Measurements from ENCODE around the gene FBXW11. TPM values are rescaled to one million over a fixed set of nuclear protein-coding genes. Genes with fewer than 3 reads are reported as not detected.

The FBXW11 gene
- total RNA-seq, 2 donors from 2014 or later, result 29.0 to 64.6 TPM

GRCh38 chr5:172043865-172044264 is 37.4 kb upstream of the FBXW11 start:
- no peaks in the 10 kb centered on the region for H3K9me3 ChIP-seq
- no peak overlapping the region for H3K4me3 ChIP-seq
- ATAC-seq (no peak), DNase-seq (no peak)
- TF ChIP-seq POLR2A (IDR thresholded peaks at IDR 0.05), result no peak
- TF ChIP-seq CTCF (IDR thresholded peaks at IDR 0.05), result no peak
- WGBS, 2 donors, result 92 to 96% methylated on average over 9 to 11 of the region's 13 CpGs
- intact Hi-C loops (cut with DNase I), result loop anchor here (5.0 kb wide), 1 partner anchor 137 kb away; no protein-coding TSS in a partner anchor
- H3K4me1 ChIP-seq, result peaks cover 14% of the 10 kb centered on the region
- no peaks in the 10 kb centered on the region for H3K36me3 ChIP-seq (replicated peaks in 1 of 2; ENCODE audit: insufficient read depth in 1 of 2, low read depth in 2 of 2)
- no peak overlapping the region for H3K27ac ChIP-seq
- H3K27me3 ChIP-seq, result no peaks in the 10 kb centered on the region

- 87 to 89% methylated on average over 12 to 13 of the region's 13 CpGs for WGBS, 2 donors
- no peak overlapping the region for H3K4me3 ChIP-seq
- intact Hi-C loops (cut with DNase I), result loop anchor here (5.0 kb wide), 1 partner anchor 135 kb away; no protein-coding TSS in a partner anchor
Observed at GRCh38 chr5:172042183-172042582, 35.7 kb upstream of the FBXW11 start.

GRCh38 chr5:172038167-172038566 is 31.7 kb upstream of the FBXW11 start:
- TF ChIP-seq CTCF (IDR thresholded peaks at IDR 0.05), result no peak
- TF ChIP-seq POLR2A (IDR thresholded peaks at IDR 0.05), result no peak
- Histone ChIP-seq H3K36me3 (replicated peaks in 1 of 2; ENCODE audit: insufficient read depth in 1 of 2, low read depth in 2 of 2) (no peaks in the 10 kb centered on the region), H3K9me3 (no peaks in the 10 kb centered on the region), H3K4me3 (no peak overlapping the region), H3K27ac (no peak overlapping the region), H3K4me1 (peaks cover 6% of the 10 kb centered on the region), H3K27me3 (no peaks in the 10 kb centered on the region)
- no peak for DNase-seq
- ATAC-seq, result no peak
- intact Hi-C loops (cut with DNase I), result loop anchor here (5.0 kb wide), 1 partner anchor 121 kb away; no protein-coding TSS in a partner anchor
- WGBS, 2 donors, result 77 to 82% methylated on average over 3 of the region's 3 CpGs

More at GRCh38 chr5:172042183-172042582, 35.7 kb upstream of the FBXW11 start:
- Histone ChIP-seq H3K9me3 (no peaks in the 10 kb centered on the region), H3K36me3 (replicated peaks in 1 of 2; ENCODE audit: insufficient read depth in 1 of 2, low read depth in 2 of 2) (no peaks in the 10 kb centered on the region), H3K27me3 (no peaks in the 10 kb centered on the region), H3K4me1 (peaks cover 7% of the 10 kb centered on the region), H3K27ac (no peak overlapping the region)
- ATAC-seq, result no peak
- DNase-seq, result no peak
- no peak for TF ChIP-seq POLR2A (IDR thresholded peaks at IDR 0.05)
- no peak for TF ChIP-seq CTCF (IDR thresholded peaks at IDR 0.05)

GRCh38 chr5:172035049-172035448 is 28.6 kb upstream of the FBXW11 start:
- no peaks in the 10 kb centered on the region for H3K27me3 ChIP-seq
- peaks cover 2% of the 10 kb centered on the region for H3K4me1 ChIP-seq
- H3K9me3 ChIP-seq, result no peaks in the 10 kb centered on the region
- TF ChIP-seq POLR2A (IDR thresholded peaks at IDR 0.05) (no peak), CTCF (IDR thresholded peaks at IDR 0.05) (no peak)
- intact Hi-C loops (cut with DNase I), result loop anchor here (5.0 kb wide), 1 partner anchor 118 kb away; no protein-coding TSS in a partner anchor
- no peaks in the 10 kb centered on the region for H3K36me3 ChIP-seq (replicated peaks in 1 of 2; ENCODE audit: insufficient read depth in 1 of 2, low read depth in 2 of 2)
- no peak overlapping the region for H3K4me3 ChIP-seq
- WGBS, 2 donors, result 83% methylated on average over 2 of the region's 2 CpGs
- no peak overlapping the region for H3K27ac ChIP-seq
- DNase-seq, result no peak
- ATAC-seq, result no peak

- WGBS, 2 donors, result 85 to 99% methylated on average over 4 of the region's 4 CpGs
Observed at GRCh38 chr5:172031894-172032461, 25.5 kb upstream of the FBXW11 start.

More at GRCh38 chr5:172031894-172032461, 25.5 kb upstream of the FBXW11 start:
- Histone ChIP-seq H3K9me3 (no peaks in the 10 kb centered on the region), H3K4me1 (no peaks in the 10 kb centered on the region), H3K27ac (no peak overlapping the region), H3K27me3 (no peaks in the 10 kb centered on the region), H3K36me3 (replicated peaks in 1 of 2; ENCODE audit: insufficient read depth in 1 of 2, low read depth in 2 of 2) (no peaks in the 10 kb centered on the region), H3K4me3 (no peak overlapping the region)
- no peak for TF ChIP-seq CTCF (IDR thresholded peaks at IDR 0.05)
- no peak for TF ChIP-seq POLR2A (IDR thresholded peaks at IDR 0.05)
- intact Hi-C loops (cut with DNase I), result no loop called here
- ATAC-seq, result no peak
- DNase-seq, result no peak

Data from body of pancreas (tissue), 4 donors.